Body of pancreas (tissue), 4 donors: ENCODE measurements around the gene PNPLA7.

Source experiments
- POLR2A ChIP-seq, 3 donors: fragments of 450-650 bp; IDR thresholded peaks; one replicate each; pipeline ENCODE4 v1.6.1; 2016; ENCODE audit warnings: antibody characterized with exemption in 3 of 3, mild to moderate bottlenecking in 2 of 3
- TF ChIP-seq, protein P1 (sequence below), 7 experiments: fragments of 450-650 bp in 4 of 7; fragments of 200-600 bp in 3 of 7; sonication (generic) in 3 of 7; IDR thresholded peaks; one replicate each; pipeline ENCODE4 v1.5.1; 2016 to 2019; ENCODE audit warnings: antibody characterized with exemption in 7 of 7

DNA sequence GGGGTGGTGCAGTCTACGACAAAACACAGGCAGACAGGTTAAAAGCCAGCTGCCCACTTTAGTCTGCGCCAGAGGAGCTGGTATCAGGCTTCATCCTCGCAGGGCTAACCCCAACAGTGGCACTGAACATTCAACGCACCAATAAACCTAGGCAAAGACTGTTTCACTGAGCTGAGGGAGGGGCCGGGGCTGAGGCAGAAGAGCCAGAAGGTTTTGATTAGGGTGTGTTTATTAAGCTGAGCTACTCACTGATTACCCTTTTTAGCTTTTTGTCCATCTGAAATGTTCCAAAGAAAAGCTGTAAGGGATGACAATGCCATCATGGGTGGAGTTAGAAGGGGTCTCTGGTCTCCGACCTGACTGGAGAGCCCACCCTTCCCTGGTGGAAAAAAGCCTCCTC lies 38.7 kb upstream of the PNPLA7 start:
- no peak for TF ChIP-seq POLR2A (IDR thresholded peaks at IDR 0.05)
- TF ChIP-seq, protein P1, sequence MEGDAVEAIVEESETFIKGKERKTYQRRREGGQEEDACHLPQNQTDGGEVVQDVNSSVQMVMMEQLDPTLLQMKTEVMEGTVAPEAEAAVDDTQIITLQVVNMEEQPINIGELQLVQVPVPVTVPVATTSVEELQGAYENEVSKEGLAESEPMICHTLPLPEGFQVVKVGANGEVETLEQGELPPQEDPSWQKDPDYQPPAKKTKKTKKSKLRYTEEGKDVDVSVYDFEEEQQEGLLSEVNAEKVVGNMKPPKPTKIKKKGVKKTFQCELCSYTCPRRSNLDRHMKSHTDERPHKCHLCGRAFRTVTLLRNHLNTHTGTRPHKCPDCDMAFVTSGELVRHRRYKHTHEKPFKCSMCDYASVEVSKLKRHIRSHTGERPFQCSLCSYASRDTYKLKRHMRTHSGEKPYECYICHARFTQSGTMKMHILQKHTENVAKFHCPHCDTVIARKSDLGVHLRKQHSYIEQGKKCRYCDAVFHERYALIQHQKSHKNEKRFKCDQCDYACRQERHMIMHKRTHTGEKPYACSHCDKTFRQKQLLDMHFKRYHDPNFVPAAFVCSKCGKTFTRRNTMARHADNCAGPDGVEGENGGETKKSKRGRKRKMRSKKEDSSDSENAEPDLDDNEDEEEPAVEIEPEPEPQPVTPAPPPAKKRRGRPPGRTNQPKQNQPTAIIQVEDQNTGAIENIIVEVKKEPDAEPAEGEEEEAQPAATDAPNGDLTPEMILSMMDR (IDR thresholded peaks at IDR 0.05): no peak
